H1 (cell line): ENCODE data around the gene PSMB5. TPM values are rescaled to one million over a fixed set of nuclear protein-coding genes. Genes with fewer than 3 reads are reported as not detected.

ENCODE experiments used
- ASH2L ChIP-seq: fragments of 200-600, 300-600 bp; sonication (generic); IDR thresholded peaks from one replicate; pipeline ENCODE4 v1.7.1; 2017; ENCODE audit warnings: low read length
- CEBPB ChIP-seq: IDR thresholded peaks from 2 replicates; pipeline ENCODE4 v1.6.1; 2012; ENCODE audit warnings: low read depth, low read length
- CHD7 ChIP-seq: fragments of 300-600 bp; sonication (generic); IDR thresholded peaks from 2 replicates; pipeline ENCODE4 v1.7.1; 2012; ENCODE audit warnings: low read length, moderate library complexity, mild to moderate bottlenecking, inconsistent platforms; ENCODE audit not compliant: insufficient replicate concordance
- CTCF ChIP-seq, 3 experiments: IDR thresholded peaks; 1 replicate in 2 of 3; 2 replicates in 1 of 3; pipeline versions ENCODE4 v1.5.1 to v1.6.1; 2011; ENCODE audit warnings: low read length in 3 of 3, mild to moderate bottlenecking in 3 of 3, inconsistent platforms in 2 of 3, low read depth in 1 of 3, moderate library complexity in 1 of 3; ENCODE audit not compliant: insufficient read depth in 1 of 3; ENCODE audit errors: control extremely low read depth in 1 of 3
- HDAC6 ChIP-seq: IDR thresholded peaks from one replicate; pipeline ENCODE4 v1.7.1; 2012; ENCODE audit warnings: low read depth, mild to moderate bottlenecking, inconsistent platforms, low read length, moderate library complexity
- RAD21 ChIP-seq, 2 experiments: IDR thresholded peaks in 1 of 2; conservative IDR thresholded peaks in 1 of 2; 2 replicates each; pipeline ENCODE4 v1.6.1; 2011; ENCODE audit warnings: low read depth in 2 of 2, low read length in 2 of 2, improper control_type of control experiment in 1 of 2, inconsistent platforms in 1 of 2, mild to moderate bottlenecking in 1 of 2, moderate library complexity in 1 of 2
- RBBP5 ChIP-seq: IDR thresholded peaks from 2 replicates; pipeline ENCODE4 v1.7.1; 2012; ENCODE audit warnings: low read depth, mild to moderate bottlenecking, inconsistent platforms, low read length, moderate library complexity, borderline replicate concordance
- SIRT6 ChIP-seq: IDR thresholded peaks from one replicate; pipeline ENCODE4 v1.7.1; 2012; ENCODE audit warnings: low read length, inconsistent platforms
- SP2 ChIP-seq: IDR thresholded peaks from 2 replicates; pipeline ENCODE4 v1.6.1; 2012; ENCODE audit warnings: mild to moderate bottlenecking, low read length, inconsistent platforms
- TAF1 ChIP-seq: IDR thresholded peaks from 2 replicates; pipeline ENCODE4 v1.6.1; 2011; ENCODE audit warnings: mild to moderate bottlenecking, low read depth, low read length
- polyA plus RNA-seq, 7 experiments: library from polyadenylated mRNA; depleted of rRNA in 3 of 7; stranded (reverse) in 5 of 7; unstranded in 2 of 7; fragments of >200 nt in 5 of 7; fragments of 200-250 nt in 2 of 7; gene quantifications; 1 replicate in 5 of 7; 2 replicates in 1 of 7; 4 replicates in 1 of 7; pipeline versions ENCODE4 v1.2.1 to v1.2.3, GENCODE V29; 2011 to 2013; ENCODE audit warnings: missing spikeins in 2 of 7, mixed read lengths in 2 of 7
- total RNA-seq: library from RNA; stranded (reverse); fragmentation: NEBNext Ultra II Directional; extraction: Animal tissue kit (Norgen Biotek cat#: 25700); gene quantifications from 2 replicates; pipeline ENCODE4 v1.2.1, GENCODE V29; 2021

The PSMB5 gene
- total and polyA plus RNA-seq, 2 of the 8 experiments (the other 6 are each of a cell fraction or from before 2014, with no cell fraction given): 254 to 510 TPM

- TF ChIP-seq CHD7 (no peak), SIRT6 (no peak), TAF1 (no peak), HDAC6 (no peak), RBBP5 (no peak), CEBPB (no peak), ASH2L (no peak), CTCF (IDR thresholded peaks at IDR 0.05; ENCODE audit: control extremely low read depth in 1 of 3, insufficient read depth in 1 of 3, low read depth in 1 of 3, low read length in 3 of 3) (no peak), RAD21 (IDR thresholded peaks at IDR 0.05 in 1 of 2, conservative IDR thresholded peaks at IDR 0.05 in 1 of 2; ENCODE audit: low read depth in 2 of 2, low read length in 2 of 2) (no peak), SP2 (no peak)
Observed at GRCh38 chr14:23021434-23021833, 13.3 kb downstream of the PSMB5 start (continued).
